HCT116 (cell line): ENCODE results near the gene S1PR3. TPM values are rescaled to one million over a fixed set of nuclear protein-coding genes. Genes with fewer than 3 reads are reported as not detected.

Experiments used
- ATAC-seq: fragments of 200-7000 bp; cut with Tn5 transposase; 2 replicates; pipeline ENCODE4 v1.9.1; 2020; ENCODE audit warnings: mild to moderate bottlenecking, moderate library complexity
- BruUV-seq: library from RNA; stranded (reverse); fragments of 400-500 nt; replicated peaks from 2 replicates; lab custom pipeline; 2021; lab: Mats Ljungman, UMichigan
- CTCF ChIA-PET: fragments of 300-600 bp; sonication (Branson Sonifier 250); formaldehyde crosslinking; loops from one replicate; lab custom pipeline; 2021; ENCODE audit warnings: antibody characterized with exemption; lab: Charles Lee
- POLR2A ChIA-PET: fragments of 300-600, 350-600 bp; sonication (Branson Sonifier 250); formaldehyde crosslinking; loops from one replicate; lab custom pipeline; 2021; ENCODE audit warnings: antibody characterized with exemption; lab: Charles Lee
- RAD21 ChIA-PET, 2 experiments: fragments of 300-600 bp; sonication (Branson Sonifier 250); formaldehyde crosslinking; loops; one replicate each; lab custom pipeline; 2023; ENCODE audit warnings: low total read pairs in 2 of 2; ENCODE audit not compliant: uncharacterized antibody in 2 of 2, unreplicated experiment in 2 of 2, low non-redundant PET in 1 of 2; lab: Charles Lee
- DNase-seq: peaks from one replicate; pipeline ENCODE4 v3.0.0-alpha.2; 2010; ENCODE audit warnings: low read depth, low spot score
- H2AFZ ChIP-seq: fragments of 200-600 bp; shearing (Covaris generic), sonication (generic); 2 replicates; pipeline ENCODE4 v1.6.1; 2017; ENCODE audit warnings: low read depth, mixed run types, mixed read lengths, antibody characterized with exemption, low read length; ENCODE audit not compliant: poor library complexity, severe bottlenecking
- H3K27ac ChIP-seq: 2 replicates; pipeline ENCODE4 v1.5.1; 2012; ENCODE audit warnings: low read depth, low read length
- H3K27me3 ChIP-seq: fragments of 200-600 bp; sonication (generic); 2 replicates; pipeline ENCODE4 v1.6.1; 2016; ENCODE audit warnings: mixed run types, low read length, mixed read lengths; ENCODE audit not compliant: insufficient read depth
- H3K36me3 ChIP-seq, 2 experiments: fragments of 200-500 bp in 1 of 2; fragments of 200-600 bp in 1 of 2; sonication (Bioruptor generic) in 1 of 2; sonication (generic) in 1 of 2; 2 replicates each; pipeline versions ENCODE4 v1.5.1 to v1.6.1; 2014 to 2016; ENCODE audit warnings: low read length in 2 of 2, inconsistent platforms in 1 of 2, mixed read lengths in 1 of 2, mixed run types in 1 of 2; ENCODE audit not compliant: insufficient read depth in 2 of 2, control insufficient read depth in 1 of 2
- H3K4me1 ChIP-seq, 2 experiments: fragments of 200-600 bp in 1 of 2; sonication (generic) in 1 of 2; 2 replicates each; pipeline versions ENCODE4 v1.5.1 to v1.6.1; 2012 to 2017; ENCODE audit warnings: low read length in 2 of 2, inconsistent platforms in 1 of 2, mild to moderate bottlenecking in 1 of 2, mixed read lengths in 1 of 2, mixed run types in 1 of 2, moderate library complexity in 1 of 2; ENCODE audit not compliant: insufficient read depth in 2 of 2, control insufficient read depth in 1 of 2
- H3K4me2 ChIP-seq: fragments of 200-600 bp; sonication (generic); 2 replicates; pipeline ENCODE4 v1.6.1; 2017; ENCODE audit warnings: mixed run types, low read length, mixed read lengths
- H3K4me3 ChIP-seq, 2 experiments: fragments of 200-600 bp in 1 of 2; sonication (generic) in 1 of 2; replicated peaks in 1 of 2; 2 replicates each; pipeline ENCODE4 v1.5.1; 2011 to 2016; ENCODE audit warnings: low read length in 2 of 2, control low read depth in 1 of 2, low read depth in 1 of 2, mild to moderate bottlenecking in 1 of 2, mixed read lengths in 1 of 2, mixed run types in 1 of 2
- H3K79me2 ChIP-seq: fragments of 200-600 bp; sonication (generic); 2 replicates; pipeline ENCODE4 v1.6.1; 2017; ENCODE audit warnings: mild to moderate bottlenecking, mixed run types, low read length, moderate library complexity, mixed read lengths; ENCODE audit not compliant: insufficient read depth
- H3K9ac ChIP-seq: fragments of 200-600 bp; sonication (generic); 2 replicates; pipeline ENCODE4 v1.6.1; 2016; ENCODE audit warnings: low read length, mixed read lengths
- H3K9me2 ChIP-seq: fragments of 200-600 bp; sonication (generic), shearing (Covaris generic); 2 replicates; pipeline ENCODE4 v1.6.1; 2017; ENCODE audit warnings: mixed run types, mild to moderate bottlenecking, moderate library complexity; ENCODE audit not compliant: insufficient read depth
- H3K9me3 ChIP-seq, 2 experiments: fragments of 200-500 bp in 1 of 2; fragments of 200-600 bp in 1 of 2; sonication (Bioruptor generic) in 1 of 2; sonication (generic) in 1 of 2; 2 replicates each; pipeline ENCODE4 v1.6.1; 2014 to 2017; ENCODE audit warnings: low read length in 2 of 2, mixed read lengths in 2 of 2, inconsistent platforms in 1 of 2, low read depth in 1 of 2, mild to moderate bottlenecking in 1 of 2, mixed run types in 1 of 2, moderate library complexity in 1 of 2; ENCODE audit not compliant: control insufficient read depth in 1 of 2, insufficient read depth in 1 of 2
- H4K20me1 ChIP-seq: fragments of 200-600 bp; sonication (generic), shearing (Covaris generic); 2 replicates; pipeline ENCODE4 v1.6.1; 2017; ENCODE audit warnings: mixed run types, mild to moderate bottlenecking, moderate library complexity; ENCODE audit not compliant: insufficient read depth
- EGR1 ChIP-seq: IDR thresholded peaks from 2 replicates; pipeline ENCODE4 v1.6.1; 2012; ENCODE audit warnings: low read depth
- POLR2A ChIP-seq: IDR thresholded peaks from 2 replicates; pipeline ENCODE4 v1.7.0; 2011; ENCODE audit warnings: borderline replicate concordance; ENCODE audit not compliant: insufficient read depth, insufficient read length; ENCODE audit errors: extremely low read depth
- RAD21 ChIP-seq: IDR thresholded peaks from 2 replicates; pipeline ENCODE4 v1.6.1; 2012; ENCODE audit warnings: low read depth, mild to moderate bottlenecking
- SIN3A ChIP-seq: IDR thresholded peaks from 2 replicates; pipeline ENCODE4 v1.6.1; 2012; ENCODE audit warnings: low read depth
- SP1 ChIP-seq: IDR thresholded peaks from 2 replicates; pipeline ENCODE4 v1.6.1; 2012; ENCODE audit warnings: low read depth
- intact Hi-C: fragments of 100-400 bp; cut with micrococcal nuclease; formaldehyde crosslinking; loops from 2 replicates; pipeline ENCODE4 v1.10.0; 2022
- total RNA-seq: library from RNA; stranded (reverse); gene quantifications from one replicate; pipeline ENCODE4 v1.2.1, GENCODE V29; 2021; ENCODE audit not compliant: unreplicated experiment

The S1PR3 gene
- total RNA-seq, 1 experiment from 2014 or later: 0.07 TPM

- Histone ChIP-seq H3K4me1 (peaks cover 0 to 6% of the 10 kb centered on the region in 2 experiments; a peak in 1 of 4 replicates), H2AFZ (no peak overlapping the region), H3K9ac (no peak overlapping the region), H3K27me3 (0 out of 2 replicates have a peak, but pooled peaks cover 7% of the 10 kb centered on the region), H3K4me3 (no peak overlapping the region), H3K27ac (no peak overlapping the region), H3K9me3 (no peaks in the 10 kb centered on the region; a peak in 1 of 4 replicates), H3K79me2 (no peaks in the 10 kb centered on the region), H3K36me3 (no peaks in the 10 kb centered on the region), H4K20me1 (no peaks in the 10 kb centered on the region), H3K4me2 (no peak overlapping the region), H3K9me2 (no peaks in the 10 kb centered on the region)
- no TSS peak for BruUV-seq
- POLR2A ChIA-PET: no interaction called here
- ATAC-seq: no peak
- intact Hi-C loops: no loop called here
- CTCF ChIA-PET: no interaction called here
- TF ChIP-seq SIN3A: no peak
- TF ChIP-seq RAD21: no peak
- TF ChIP-seq POLR2A: no peak
- RAD21 ChIA-PET: no interaction called here
- no peak for DNase-seq
These were observed 21.5 kb upstream of the S1PR3 start for GRCh38 chr9:88969646-88970373.

- no peaks in the 10 kb centered on the region for H4K20me1 ChIP-seq
- H3K9me2 ChIP-seq: no peaks in the 10 kb centered on the region
- no peak overlapping the region for H2AFZ ChIP-seq
- DNase-seq: no peak
- intact Hi-C loops: no loop called here
- no peak overlapping the region for H3K9ac ChIP-seq
- H3K4me3 ChIP-seq: no peak overlapping the region
- POLR2A ChIA-PET: no interaction called here
- TF ChIP-seq SP1 (no peak), EGR1 (no peak)
- TF ChIP-seq, all 23 proteins: peak for 0
- Histone ChIP-seq H3K9me3 (no peaks in the 10 kb centered on the region; a peak in 1 of 4 replicates), H3K4me1 (peaks cover 0 to 6% of the 10 kb centered on the region in 2 experiments; a peak in 1 of 4 replicates), H3K27ac (no peak overlapping the region), H3K27me3 (0 out of 2 replicates have a peak, but pooled peaks cover 7% of the 10 kb centered on the region), H3K79me2 (no peaks in the 10 kb centered on the region), H3K4me2 (no peak overlapping the region), H3K36me3 (no peaks in the 10 kb centered on the region)
- no peak for ATAC-seq
- no TSS peak for BruUV-seq
- ChIA-PET CTCF (no interaction called here), RAD21 (no interaction called here)
These were observed 19.9 kb upstream of the S1PR3 start for GRCh38 chr9:88971131-88971960.
